ENCODE measurements around the gene EXOC3L1.

DNA sequence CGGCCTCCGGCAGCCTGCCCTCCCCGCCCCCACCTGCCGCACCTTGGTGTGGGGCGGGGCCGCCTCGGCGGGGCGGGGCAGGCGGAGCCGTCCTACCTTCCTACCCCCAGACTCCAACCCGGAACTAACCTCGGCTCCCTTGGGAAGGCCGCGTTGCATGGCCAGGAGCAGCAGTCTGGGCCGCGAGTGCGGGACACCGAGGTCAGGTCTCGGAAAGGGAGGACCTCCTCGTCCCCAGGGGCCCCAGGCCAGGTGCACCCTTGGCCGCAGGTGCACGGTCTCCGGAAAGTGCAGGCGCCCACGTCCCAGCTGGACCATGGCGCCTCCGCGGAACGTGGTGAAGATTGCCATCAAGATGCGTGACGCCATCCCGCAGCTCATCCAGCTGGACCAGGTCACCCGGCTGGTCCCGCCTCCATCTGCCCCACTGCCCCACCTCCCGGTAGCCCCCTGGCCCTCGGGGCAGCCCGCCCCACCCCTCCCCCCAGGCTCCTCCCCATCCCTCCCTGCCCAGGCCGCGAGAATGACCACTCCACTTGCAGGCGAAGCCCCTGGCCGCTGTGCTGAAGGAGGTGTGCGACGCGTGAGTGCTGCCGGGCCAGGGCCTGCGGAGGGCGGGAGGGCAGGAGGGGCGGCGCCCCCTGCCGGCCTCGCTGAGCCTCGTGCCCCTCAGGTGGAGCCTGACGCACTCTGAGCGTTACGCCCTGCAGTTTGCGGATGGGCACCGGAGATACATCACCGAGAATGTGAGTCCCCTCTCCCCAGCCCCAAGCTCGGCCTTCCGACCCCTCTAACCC lies 9.3 kb upstream of the EXOC3L1 start, which contains the start of gene ELMO3:
- TF ChIP-seq EZH2 (IDR thresholded peaks at IDR 0.05; ENCODE audit: insufficient read depth, low read length) = no peak
- TF ChIP-seq, protein P1, sequence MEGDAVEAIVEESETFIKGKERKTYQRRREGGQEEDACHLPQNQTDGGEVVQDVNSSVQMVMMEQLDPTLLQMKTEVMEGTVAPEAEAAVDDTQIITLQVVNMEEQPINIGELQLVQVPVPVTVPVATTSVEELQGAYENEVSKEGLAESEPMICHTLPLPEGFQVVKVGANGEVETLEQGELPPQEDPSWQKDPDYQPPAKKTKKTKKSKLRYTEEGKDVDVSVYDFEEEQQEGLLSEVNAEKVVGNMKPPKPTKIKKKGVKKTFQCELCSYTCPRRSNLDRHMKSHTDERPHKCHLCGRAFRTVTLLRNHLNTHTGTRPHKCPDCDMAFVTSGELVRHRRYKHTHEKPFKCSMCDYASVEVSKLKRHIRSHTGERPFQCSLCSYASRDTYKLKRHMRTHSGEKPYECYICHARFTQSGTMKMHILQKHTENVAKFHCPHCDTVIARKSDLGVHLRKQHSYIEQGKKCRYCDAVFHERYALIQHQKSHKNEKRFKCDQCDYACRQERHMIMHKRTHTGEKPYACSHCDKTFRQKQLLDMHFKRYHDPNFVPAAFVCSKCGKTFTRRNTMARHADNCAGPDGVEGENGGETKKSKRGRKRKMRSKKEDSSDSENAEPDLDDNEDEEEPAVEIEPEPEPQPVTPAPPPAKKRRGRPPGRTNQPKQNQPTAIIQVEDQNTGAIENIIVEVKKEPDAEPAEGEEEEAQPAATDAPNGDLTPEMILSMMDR (IDR thresholded peaks at IDR 0.05; ENCODE audit: insufficient read depth, low read depth, low read length) = no peak

Measured in astrocyte (in vitro differentiated cells and primary cell).